H9 (cell line): ENCODE data around the gene RASSF8. TPM values are rescaled to one million over a fixed set of nuclear protein-coding genes. Genes with fewer than 3 reads are reported as not detected.

Experiments used
- DNase-seq: peaks from one replicate; pipeline ENCODE4 v3.0.0-alpha.2; 2017
- H2AFZ ChIP-seq: one replicate; pipeline ENCODE4 v1.6.1; 2013; ENCODE audit warnings: mild to moderate bottlenecking, low read length, control low read depth, moderate library complexity
- H2AK5ac ChIP-seq: 2 replicates; pipeline ENCODE4 v1.6.1; 2013; ENCODE audit warnings: low read length, control low read depth, mixed read lengths; ENCODE audit not compliant: insufficient read length
- H2BK120ac ChIP-seq: one replicate; pipeline ENCODE4 v1.6.1; 2013; ENCODE audit warnings: low read depth, mild to moderate bottlenecking, low read length, control low read depth, inconsistent platforms; ENCODE audit not compliant: poor library complexity, severe bottlenecking
- H2BK12ac ChIP-seq: 2 replicates; pipeline ENCODE4 v1.6.1; 2013; ENCODE audit warnings: low read length, control low read depth, mixed read lengths, low read depth; ENCODE audit not compliant: insufficient read length
- H2BK15ac ChIP-seq: 2 replicates; pipeline ENCODE4 v1.6.1; 2013; ENCODE audit warnings: low read depth, low read length, control low read depth
- H2BK20ac ChIP-seq: one replicate; pipeline ENCODE4 v1.6.1; 2013; ENCODE audit warnings: low read depth, mild to moderate bottlenecking, low read length, control low read depth, inconsistent platforms; ENCODE audit not compliant: poor library complexity, severe bottlenecking
- H2BK5ac ChIP-seq: 2 replicates; pipeline ENCODE4 v1.6.1; 2013; ENCODE audit warnings: low read length, control low read depth, mixed read lengths; ENCODE audit not compliant: insufficient read length
- H3K14ac ChIP-seq: 2 replicates; pipeline ENCODE4 v1.6.1; 2013; ENCODE audit warnings: low read length, control low read depth; ENCODE audit not compliant: insufficient read depth
- H3K18ac ChIP-seq: 2 replicates; pipeline ENCODE4 v1.6.1; 2013; ENCODE audit warnings: low read depth, mild to moderate bottlenecking, mixed read lengths, low read length, control low read depth; ENCODE audit not compliant: insufficient read length
- H3K23ac ChIP-seq: 2 replicates; pipeline ENCODE4 v1.6.1; 2013; ENCODE audit warnings: low read length, control low read depth, mixed read lengths, low read depth; ENCODE audit not compliant: insufficient read length
- H3K23me2 ChIP-seq: 2 replicates; pipeline ENCODE4 v1.6.1; 2013; ENCODE audit warnings: low read depth, mild to moderate bottlenecking, mixed read lengths, low read length, control low read depth; ENCODE audit not compliant: insufficient read length, poor library complexity, severe bottlenecking
- H3K27ac ChIP-seq: 2 replicates; pipeline ENCODE4 v1.5.1; 2013; ENCODE audit warnings: low read length, control low read depth, mixed read lengths, low read depth; ENCODE audit not compliant: insufficient read length
- H3K27me3 ChIP-seq: 2 replicates; pipeline ENCODE4 v1.6.1; 2013; ENCODE audit warnings: low read length, control low read depth, inconsistent platforms; ENCODE audit not compliant: insufficient read depth
- H3K4ac ChIP-seq: 2 replicates; pipeline ENCODE4 v1.6.1; 2013; ENCODE audit warnings: low read depth, mild to moderate bottlenecking, control low read depth, inconsistent platforms, low read length, moderate library complexity
- H3K4me1 ChIP-seq: 2 replicates; pipeline ENCODE4 v1.6.1; 2013; ENCODE audit warnings: low read length, control low read depth, inconsistent platforms; ENCODE audit not compliant: insufficient read depth
- H3K4me2 ChIP-seq: 2 replicates; pipeline ENCODE4 v1.6.1; 2013; ENCODE audit warnings: low read length, control low read depth, mixed read lengths; ENCODE audit not compliant: insufficient read length, insufficient read depth
- H3K56ac ChIP-seq: 2 replicates; pipeline ENCODE4 v1.6.1; 2013; ENCODE audit warnings: low read depth, mild to moderate bottlenecking, mixed read lengths, low read length, control low read depth; ENCODE audit not compliant: insufficient read length
- H3K79me1 ChIP-seq: 2 replicates; pipeline ENCODE4 v1.6.1; 2013; ENCODE audit warnings: low read depth, mild to moderate bottlenecking, moderate library complexity, low read length, control low read depth, inconsistent platforms; ENCODE audit not compliant: insufficient read depth, poor library complexity, severe bottlenecking
- H3K79me2 ChIP-seq: 2 replicates; pipeline ENCODE4 v1.6.1; 2013; ENCODE audit warnings: low read length, control low read depth, inconsistent platforms; ENCODE audit not compliant: insufficient read depth
- H3K9ac ChIP-seq: 2 replicates; pipeline ENCODE4 v1.6.1; 2013; ENCODE audit warnings: low read length, control low read depth, mixed read lengths; ENCODE audit not compliant: insufficient read length; ENCODE audit errors: extremely low read depth
- H3K9me3 ChIP-seq: one replicate; pipeline ENCODE4 v1.6.1; 2013; ENCODE audit warnings: low read depth, low read length, inconsistent platforms; ENCODE audit not compliant: control insufficient read depth
- H3T11ph ChIP-seq: one replicate; pipeline ENCODE4 v1.6.1; 2013; ENCODE audit warnings: mild to moderate bottlenecking, low read length, control low read depth, inconsistent platforms
- H4K20me1 ChIP-seq: one replicate; pipeline ENCODE4 v1.6.1; 2013; ENCODE audit not compliant: control insufficient read depth, insufficient read length, insufficient read depth
- H4K5ac ChIP-seq: 2 replicates; pipeline ENCODE4 v1.6.1; 2013; ENCODE audit warnings: low read depth, mild to moderate bottlenecking, mixed read lengths, low read length, control low read depth; ENCODE audit not compliant: insufficient read length
- H4K8ac ChIP-seq: replicated peaks from 2 replicates; pipeline ENCODE4 v1.6.1; 2013; ENCODE audit warnings: low read length, control low read depth, mixed read lengths, low read depth; ENCODE audit not compliant: insufficient read length
- H4K91ac ChIP-seq: 2 replicates; pipeline ENCODE4 v1.6.1; 2013; ENCODE audit warnings: low read depth, mild to moderate bottlenecking, moderate library complexity, mixed read lengths, low read length, control low read depth; ENCODE audit not compliant: insufficient read length
- H3K27ac Mint-ChIP-seq, 3 experiments: 2 replicates in 2 of 3; 3 replicates in 1 of 3; pipeline ENCODE4 v1.8.0; 2020 to 2021; ENCODE audit warnings: mixed read lengths in 3 of 3, mild to moderate bottlenecking in 1 of 3, moderate library complexity in 1 of 3
- H3K27me3 Mint-ChIP-seq: 2 replicates; pipeline ENCODE4 v1.8.0; 2021; ENCODE audit warnings: low read depth, mild to moderate bottlenecking, moderate library complexity, mixed read lengths
- H3K36me3 Mint-ChIP-seq, 3 experiments: 2 replicates in 2 of 3; 3 replicates in 1 of 3; pipeline ENCODE4 v1.8.0; 2020 to 2021; ENCODE audit warnings: low read depth in 3 of 3, mixed read lengths in 3 of 3; ENCODE audit not compliant: insufficient read depth in 1 of 3
- H3K4me1 Mint-ChIP-seq, 2 experiments: 2 replicates each; pipeline ENCODE4 v1.8.0; 2020; ENCODE audit warnings: mixed read lengths in 2 of 2
- H3K4me3 Mint-ChIP-seq, 2 experiments: 2 replicates in 1 of 2; 3 replicates in 1 of 2; pipeline ENCODE4 v1.8.0; 2020 to 2021; ENCODE audit warnings: mild to moderate bottlenecking in 2 of 2, mixed read lengths in 2 of 2, moderate library complexity in 1 of 2
- H3K9me3 Mint-ChIP-seq, 2 experiments: 2 replicates in 1 of 2; 3 replicates in 1 of 2; pipeline ENCODE4 v1.8.0; 2020; ENCODE audit warnings: mild to moderate bottlenecking in 2 of 2, mixed read lengths in 2 of 2, moderate library complexity in 1 of 2
- WGBS: extraction: QIAGEN DNeasy Blood & Tissue Kit; methylation state at CpG from one replicate; pipeline ENCODE4 v1.1.7; 2013; ENCODE audit warnings: missing lambda C conversion rate, low lambda C conversion rate, mixed read lengths; ENCODE audit not compliant: insufficient read length; ENCODE audit errors: extremely low coverage; 5-methylcytosine and 5-hydroxymethylcytosine counted together
- total RNA-seq: library from RNA; stranded (reverse); gene quantifications from 2 replicates; pipeline ENCODE4 v1.2.1, GENCODE V29; 2021
- TF ChIP-seq, protein P1 (sequence below): fragments of 200-600 bp; sonication (generic); conservative IDR thresholded peaks from 3 replicates; pipeline ENCODE4 v1.8.0; 2021; ENCODE audit warnings: antibody characterized with exemption, mild to moderate bottlenecking

Gene RASSF8
- total RNA-seq, 1 experiment from 2014 or later: 38.8 TPM

DNA sequence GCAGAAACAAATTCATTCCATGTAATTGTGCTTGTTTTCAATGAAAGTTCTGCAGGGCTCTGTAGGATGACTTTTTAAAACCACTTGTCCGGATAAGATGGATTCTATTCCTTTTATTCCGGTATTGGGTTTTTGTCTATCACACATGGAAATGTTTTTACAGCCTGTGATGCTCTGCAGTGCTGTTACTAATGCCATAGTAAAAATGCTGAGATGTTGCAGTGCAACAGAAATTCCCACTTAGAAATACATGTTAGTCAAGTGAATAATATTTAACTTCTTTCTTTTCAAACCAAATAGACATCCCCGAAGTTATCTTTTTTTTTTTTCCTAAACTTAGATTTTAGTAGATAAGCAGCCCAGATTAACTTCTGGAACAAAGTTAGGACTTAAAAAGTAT lies 71.9 kb downstream of the RASSF8 start:
- Mint-ChIP-seq H3K4me1 (peaks cover 16 to 18% of the 10 kb centered on the region in 2 experiments), H3K36me3 (no peaks in the 10 kb centered on the region), H3K27me3 (no peaks in the 10 kb centered on the region), H3K27ac (no peak overlapping the region), H3K9me3 (no peaks in the 10 kb centered on the region), H3K4me3 (no peak overlapping the region)
- H3T11ph ChIP-seq: no peak overlapping the region
- no peaks in the 10 kb centered on the region for H3K23me2 ChIP-seq
- H2BK120ac ChIP-seq: no peak overlapping the region
- no peak overlapping the region for H2BK20ac ChIP-seq
- no peak for DNase-seq
- H2BK5ac ChIP-seq: no peak overlapping the region
- no peak overlapping the region for H2AFZ ChIP-seq
- H2AK5ac ChIP-seq: no peak overlapping the region
- H3K9me3 ChIP-seq: no peaks in the 10 kb centered on the region
- no peak overlapping the region for H4K5ac ChIP-seq
- H4K91ac ChIP-seq: no peak overlapping the region
- no peaks in the 10 kb centered on the region for H4K20me1 ChIP-seq
- H3K9ac ChIP-seq: no peak overlapping the region
- H3K23ac ChIP-seq: no peak overlapping the region
- no peaks in the 10 kb centered on the region for H3K27me3 ChIP-seq
- no peak overlapping the region for H2BK15ac ChIP-seq
- no peak overlapping the region for H3K18ac ChIP-seq
- WGBS: no CpG with 5 or more reads among the region's 3 CpGs
- H3K4ac ChIP-seq: no peak overlapping the region
- H3K79me2 ChIP-seq: no peaks in the 10 kb centered on the region
- no peaks in the 10 kb centered on the region for H3K4me1 ChIP-seq
- no peak overlapping the region for H4K8ac ChIP-seq
- H3K79me1 ChIP-seq: no peaks in the 10 kb centered on the region
- H3K27ac ChIP-seq: no peak overlapping the region
- H3K4me2 ChIP-seq: no peak overlapping the region
- no peak overlapping the region for H2BK12ac ChIP-seq
- H3K56ac ChIP-seq: no peak overlapping the region
- TF ChIP-seq, protein P1, sequence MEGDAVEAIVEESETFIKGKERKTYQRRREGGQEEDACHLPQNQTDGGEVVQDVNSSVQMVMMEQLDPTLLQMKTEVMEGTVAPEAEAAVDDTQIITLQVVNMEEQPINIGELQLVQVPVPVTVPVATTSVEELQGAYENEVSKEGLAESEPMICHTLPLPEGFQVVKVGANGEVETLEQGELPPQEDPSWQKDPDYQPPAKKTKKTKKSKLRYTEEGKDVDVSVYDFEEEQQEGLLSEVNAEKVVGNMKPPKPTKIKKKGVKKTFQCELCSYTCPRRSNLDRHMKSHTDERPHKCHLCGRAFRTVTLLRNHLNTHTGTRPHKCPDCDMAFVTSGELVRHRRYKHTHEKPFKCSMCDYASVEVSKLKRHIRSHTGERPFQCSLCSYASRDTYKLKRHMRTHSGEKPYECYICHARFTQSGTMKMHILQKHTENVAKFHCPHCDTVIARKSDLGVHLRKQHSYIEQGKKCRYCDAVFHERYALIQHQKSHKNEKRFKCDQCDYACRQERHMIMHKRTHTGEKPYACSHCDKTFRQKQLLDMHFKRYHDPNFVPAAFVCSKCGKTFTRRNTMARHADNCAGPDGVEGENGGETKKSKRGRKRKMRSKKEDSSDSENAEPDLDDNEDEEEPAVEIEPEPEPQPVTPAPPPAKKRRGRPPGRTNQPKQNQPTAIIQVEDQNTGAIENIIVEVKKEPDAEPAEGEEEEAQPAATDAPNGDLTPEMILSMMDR: no peak
- no peak overlapping the region for H3K14ac ChIP-seq
